Transverse colon (tissue), 4 donors: ENCODE results near the gene DDX43.

Source experiments
- EP300 ChIP-seq: sonication (generic); formaldehyde crosslinking; IDR thresholded peaks from one replicate; pipeline ENCODE4 v1.6.1; 2017; ENCODE audit warnings: antibody characterized with exemption, low read depth
- POLR2A ChIP-seq: fragments of 450-650 bp; IDR thresholded peaks from one replicate; pipeline ENCODE4 v1.6.1; 2016; ENCODE audit warnings: antibody characterized with exemption, mild to moderate bottlenecking, moderate library complexity
- POLR2AphosphoS5 ChIP-seq, 3 donors: sonication (generic); formaldehyde crosslinking; IDR thresholded peaks; one replicate each; pipeline ENCODE4 v1.6.1; 2016; ENCODE audit warnings: antibody characterized with exemption in 3 of 3
- TF ChIP-seq, protein P1 (sequence below), 5 experiments: fragments of 200-600 bp in 3 of 5; fragments of 450-650 bp in 2 of 5; sonication (generic) in 3 of 5; IDR thresholded peaks; 1 replicate in 2 of 5; 2 replicates in 3 of 5; pipeline ENCODE4 v1.5.1; 2016 to 2017; ENCODE audit warnings: antibody characterized with exemption in 5 of 5, inconsistent platforms in 3 of 5, mild to moderate bottlenecking in 2 of 5, moderate library complexity in 1 of 5

- TF ChIP-seq, protein P1, sequence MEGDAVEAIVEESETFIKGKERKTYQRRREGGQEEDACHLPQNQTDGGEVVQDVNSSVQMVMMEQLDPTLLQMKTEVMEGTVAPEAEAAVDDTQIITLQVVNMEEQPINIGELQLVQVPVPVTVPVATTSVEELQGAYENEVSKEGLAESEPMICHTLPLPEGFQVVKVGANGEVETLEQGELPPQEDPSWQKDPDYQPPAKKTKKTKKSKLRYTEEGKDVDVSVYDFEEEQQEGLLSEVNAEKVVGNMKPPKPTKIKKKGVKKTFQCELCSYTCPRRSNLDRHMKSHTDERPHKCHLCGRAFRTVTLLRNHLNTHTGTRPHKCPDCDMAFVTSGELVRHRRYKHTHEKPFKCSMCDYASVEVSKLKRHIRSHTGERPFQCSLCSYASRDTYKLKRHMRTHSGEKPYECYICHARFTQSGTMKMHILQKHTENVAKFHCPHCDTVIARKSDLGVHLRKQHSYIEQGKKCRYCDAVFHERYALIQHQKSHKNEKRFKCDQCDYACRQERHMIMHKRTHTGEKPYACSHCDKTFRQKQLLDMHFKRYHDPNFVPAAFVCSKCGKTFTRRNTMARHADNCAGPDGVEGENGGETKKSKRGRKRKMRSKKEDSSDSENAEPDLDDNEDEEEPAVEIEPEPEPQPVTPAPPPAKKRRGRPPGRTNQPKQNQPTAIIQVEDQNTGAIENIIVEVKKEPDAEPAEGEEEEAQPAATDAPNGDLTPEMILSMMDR (IDR thresholded peaks at IDR 0.05) = no peak
- no peak for TF ChIP-seq EP300
- TF ChIP-seq POLR2A = no peak
- TF ChIP-seq POLR2AphosphoS5 (IDR thresholded peaks at IDR 0.05) = no peak
Observed at GRCh38 chr6:73364121-73364520, 30.5 kb upstream of the DDX43 start.
